HG03521 (cell line): ENCODE measurements around the gene STOM.

Experiments
- ATAC-seq: cut with Tn5 transposase; IDR thresholded peaks from one replicate; pipeline ENCODE4 v1.9.1; 2021; ENCODE audit warnings: mild to moderate bottlenecking, moderate library complexity; ENCODE audit not compliant: unreplicated experiment

The STOM gene

DNA sequence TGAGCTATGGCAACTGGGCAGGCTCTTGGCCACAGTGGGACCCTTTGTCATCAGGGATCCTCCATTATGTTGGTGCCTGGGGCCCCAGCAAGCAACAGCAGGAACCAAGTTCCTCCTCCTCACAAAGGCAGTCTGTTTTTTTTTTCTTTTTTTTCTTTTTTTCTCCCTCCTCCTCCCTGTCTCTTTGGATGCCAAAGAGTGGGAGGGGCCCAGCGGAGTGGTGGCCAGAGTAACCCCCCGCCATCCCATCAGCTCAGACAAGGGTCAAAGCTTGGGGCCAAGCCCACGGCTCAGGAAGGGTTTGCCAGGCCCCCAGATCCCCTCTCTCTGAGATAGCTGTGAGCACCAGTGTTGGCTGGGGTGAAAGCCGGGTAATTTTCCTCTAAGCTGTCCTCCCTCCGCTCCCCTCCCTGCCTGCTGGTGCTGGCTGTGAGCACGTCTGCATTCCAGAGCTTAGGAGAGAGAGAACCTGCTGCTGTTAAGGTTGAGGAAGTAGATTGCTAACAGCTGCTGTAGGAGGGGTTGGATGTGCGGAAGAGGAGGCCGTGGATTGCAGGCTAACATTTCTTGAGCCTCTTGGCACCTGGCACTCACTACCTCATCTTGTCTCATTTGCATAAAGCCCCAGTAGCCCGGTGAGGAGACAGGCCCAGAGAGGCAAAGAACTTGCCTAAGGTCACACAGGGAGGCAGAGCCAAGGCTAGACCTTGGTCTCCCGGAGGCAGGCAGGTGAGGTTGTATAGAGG lies 80.9 kb downstream of the STOM start:
- ATAC-seq: no peak
